K562 (cell line): Measurements from ENCODE around the gene SYK.

Experiments
- GABPA ChIP-seq: fragments of 200-800 bp; sonication (Bioruptor generic); conservative IDR thresholded peaks from 2 replicates; pipeline ENCODE4 v1.6.1; 2016; ENCODE audit warnings: low read depth, missing genetic modification characterization, missing compliant biosample characterization
- RBM39 ChIP-seq: fragments of 200-400 bp; formaldehyde crosslinking; optimal IDR thresholded peaks from 2 replicates; pipeline ENCODE3; 2018; ENCODE audit warnings: low read depth, low read length
- TF ChIP-seq, protein P1 (sequence below): sonication (generic); formaldehyde crosslinking; IDR thresholded peaks from 2 replicates; pipeline ENCODE4 v1.8.1; 2023; ENCODE audit warnings: mild to moderate bottlenecking, missing genetic modification reagents

DNA sequence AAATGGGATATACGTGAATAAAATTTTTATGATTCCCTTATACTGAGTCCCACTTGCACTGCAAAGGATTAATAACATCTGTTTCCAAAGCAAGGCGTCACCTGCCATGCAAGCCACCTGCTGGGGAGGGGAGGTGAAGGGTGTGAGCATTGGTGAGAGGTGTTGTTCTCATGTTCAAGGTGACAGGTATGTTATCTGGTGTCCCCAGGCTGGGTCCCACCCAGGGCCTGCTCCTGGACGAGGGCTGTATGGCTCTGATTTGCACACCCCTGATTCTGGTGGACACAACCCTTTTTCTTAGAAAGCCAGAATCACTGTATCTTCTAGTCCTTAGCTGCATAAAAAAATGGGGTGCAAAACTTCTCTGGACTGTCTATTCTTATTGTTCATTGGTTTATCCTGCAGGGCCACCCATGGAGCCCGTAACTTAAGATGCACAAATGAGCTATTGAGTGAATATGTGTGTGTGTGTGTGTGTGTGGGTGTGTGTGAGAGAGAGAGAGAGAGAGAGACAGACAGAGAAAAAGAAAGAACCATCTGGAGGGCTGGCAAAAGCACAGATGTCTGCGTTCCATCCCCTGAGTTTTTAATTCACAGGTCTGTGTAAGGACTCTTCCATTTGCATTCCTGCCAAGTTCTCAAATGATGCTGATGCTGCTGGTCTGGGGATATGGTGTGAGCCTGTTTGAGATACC is 53.7 kb downstream of the SYK start:
- TF ChIP-seq, protein P1, sequence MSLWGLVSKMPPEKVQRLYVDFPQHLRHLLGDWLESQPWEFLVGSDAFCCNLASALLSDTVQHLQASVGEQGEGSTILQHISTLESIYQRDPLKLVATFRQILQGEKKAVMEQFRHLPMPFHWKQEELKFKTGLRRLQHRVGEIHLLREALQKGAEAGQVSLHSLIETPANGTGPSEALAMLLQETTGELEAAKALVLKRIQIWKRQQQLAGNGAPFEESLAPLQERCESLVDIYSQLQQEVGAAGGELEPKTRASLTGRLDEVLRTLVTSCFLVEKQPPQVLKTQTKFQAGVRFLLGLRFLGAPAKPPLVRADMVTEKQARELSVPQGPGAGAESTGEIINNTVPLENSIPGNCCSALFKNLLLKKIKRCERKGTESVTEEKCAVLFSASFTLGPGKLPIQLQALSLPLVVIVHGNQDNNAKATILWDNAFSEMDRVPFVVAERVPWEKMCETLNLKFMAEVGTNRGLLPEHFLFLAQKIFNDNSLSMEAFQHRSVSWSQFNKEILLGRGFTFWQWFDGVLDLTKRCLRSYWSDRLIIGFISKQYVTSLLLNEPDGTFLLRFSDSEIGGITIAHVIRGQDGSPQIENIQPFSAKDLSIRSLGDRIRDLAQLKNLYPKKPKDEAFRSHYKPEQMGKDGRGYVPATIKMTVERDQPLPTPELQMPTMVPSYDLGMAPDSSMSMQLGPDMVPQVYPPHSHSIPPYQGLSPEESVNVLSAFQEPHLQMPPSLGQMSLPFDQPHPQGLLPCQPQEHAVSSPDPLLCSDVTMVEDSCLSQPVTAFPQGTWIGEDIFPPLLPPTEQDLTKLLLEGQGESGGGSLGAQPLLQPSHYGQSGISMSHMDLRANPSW (CRISPR knock-in tag), result no peak
- no peak for TF ChIP-seq RBM39
- no peak for TF ChIP-seq GABPA (tag)
